ENCODE measurements around the gene SDK1. TPM values are rescaled to one million over a fixed set of nuclear protein-coding genes. Genes with fewer than 3 reads are reported as not detected.
A peak's percentile ranks its signal among the peaks of the same experiment; 100 is the strongest.

The SDK1 gene
- total and polyA plus RNA-seq, 7 donors, result 0.31 to 2.4 (median 1.3) TPM

GRCh38 chr7:3942816-3943745 lies 642.0 kb downstream of the SDK1 start:
- WGBS, 3 donors, result 72 to 85% (median 73%) methylated on average over 28 to 30 of the region's 30 CpGs
- ATAC-seq, result peak; percentile 41 to 67 (median 48)
- no peak for TF ChIP-seq CTCF (IDR thresholded peaks at IDR 0.05)
- intact Hi-C loops (cut with DNase I), result no loop called here
- Histone ChIP-seq H3K27me3 (ENCODE audit: insufficient read depth in 3 of 3, low read length in 2 of 3) (no peaks in the 10 kb centered on the region), H3K4me3 (no peak overlapping the region), H3K27ac (no peak overlapping the region), H3K9me3 (peaks cover 11% of the 10 kb centered on the region), H3K36me3 (ENCODE audit: insufficient read depth in 1 of 2, low read depth in 1 of 2) (no peaks in the 10 kb centered on the region), H3K4me1 (no peaks in the 10 kb centered on the region)
- DNase-seq, result no peak

- ATAC-seq (no peak), DNase-seq (no peak)
- peaks cover 0 to under 1% (median 0%) of the 10 kb centered on the region in 3 donors for H3K27me3 ChIP-seq (ENCODE audit: insufficient read depth in 3 of 3, low read length in 2 of 3)
- H3K9me3 ChIP-seq, result peaks cover 11% of the 10 kb centered on the region
- 88 to 91% (median 88%) methylated on average over 10 of the region's 10 CpGs for WGBS, 3 donors
- TF ChIP-seq CTCF (IDR thresholded peaks at IDR 0.05), result no peak
- H3K4me1 ChIP-seq, result peaks cover 4% of the 10 kb centered on the region
- no peak overlapping the region for H3K4me3 ChIP-seq
- no peak overlapping the region for H3K27ac ChIP-seq
- no peaks in the 10 kb centered on the region for H3K36me3 ChIP-seq (ENCODE audit: insufficient read depth in 1 of 2, low read depth in 1 of 2)
- intact Hi-C loops (cut with DNase I), result no loop called here
These were observed 642.9 kb downstream of the SDK1 start for GRCh38 chr7:3943779-3944520.

GRCh38 chr7:3949242-3949640 lies 648.2 kb downstream of the SDK1 start:
- H3K27ac ChIP-seq, result no peak overlapping the region
- H3K27me3 ChIP-seq (ENCODE audit: insufficient read depth in 3 of 3, low read length in 2 of 3), result peaks cover 0 to 2% (median 0%) of the 10 kb centered on the region in 3 donors
- H3K4me3 ChIP-seq, result peak overlapping the region; percentile 11
- no peak for TF ChIP-seq CTCF (IDR thresholded peaks at IDR 0.05)
- ATAC-seq (no peak), DNase-seq (no peak)
- intact Hi-C loops (cut with DNase I), result no loop called here
- WGBS, 3 donors, result 32 to 50% (median 35%) methylated on average over 16 of the region's 16 CpGs
- H3K36me3 ChIP-seq (ENCODE audit: insufficient read depth in 1 of 2, low read depth in 1 of 2), result no peaks in the 10 kb centered on the region
- peaks cover 6% of the 10 kb centered on the region for H3K4me1 ChIP-seq
- peaks cover 9% of the 10 kb centered on the region for H3K9me3 ChIP-seq

GRCh38 chr7:3950249-3950648 lies 649.2 kb downstream of the SDK1 start:
- 89 to 96% (median 96%) methylated on average over 5 of the region's 5 CpGs for WGBS, 3 donors
- no peak overlapping the region for H3K4me3 ChIP-seq
- no peak for ATAC-seq

More at GRCh38 chr7:3950249-3950648, 649.2 kb downstream of the SDK1 start:
- H3K9me3 ChIP-seq, result peaks cover 4% of the 10 kb centered on the region
- peaks cover 0 to 2% (median 0%) of the 10 kb centered on the region in 3 donors for H3K27me3 ChIP-seq (ENCODE audit: insufficient read depth in 3 of 3, low read length in 2 of 3)
- intact Hi-C loops (cut with DNase I), result no loop called here
- no peak for TF ChIP-seq CTCF (IDR thresholded peaks at IDR 0.05)
- no peaks in the 10 kb centered on the region for H3K36me3 ChIP-seq (ENCODE audit: insufficient read depth in 1 of 2, low read depth in 1 of 2)
- DNase-seq, result no peak
- no peak overlapping the region for H3K27ac ChIP-seq
- H3K4me1 ChIP-seq, result peaks cover 6% of the 10 kb centered on the region

Data from psoas muscle (tissue), 8 donors.